Measurements from ENCODE around the gene BICD1. TPM values are rescaled to one million over a fixed set of nuclear protein-coding genes. Genes with fewer than 3 reads are reported as not detected.

Gene BICD1
- total and polyA plus RNA-seq, 2 donors (not counting 3 experiments of a cell fraction or from before 2014, with no cell fraction given), result 12.2 to 51.0 TPM

DNA sequence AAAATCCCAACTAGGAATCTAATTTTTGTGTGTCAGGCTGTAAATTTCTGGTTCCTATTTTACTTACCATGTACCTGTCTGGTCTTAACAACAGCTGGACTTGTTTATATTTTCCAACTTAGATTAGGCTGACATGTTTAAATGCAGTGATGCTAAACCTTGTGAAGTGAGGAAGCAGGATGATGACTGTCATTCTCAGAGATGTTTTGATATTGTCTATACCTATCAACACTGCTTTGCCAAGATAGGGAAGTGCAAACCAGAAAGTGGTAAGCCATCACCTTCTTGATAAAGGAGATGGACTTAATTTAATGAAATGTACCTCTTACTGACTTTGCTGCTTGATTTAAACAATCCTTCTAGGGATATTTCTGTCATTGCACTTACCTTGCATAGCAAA is 2.1 kb downstream of the BICD1 start:
- H3K27me3 ChIP-seq (ENCODE audit: control insufficient read depth in 2 of 2, insufficient read depth in 2 of 2, low read length in 2 of 2), result no peaks in the 10 kb centered on the region
- H3K27ac ChIP-seq (ENCODE audit: insufficient read depth, low read depth, low read length), result no peak overlapping the region
- peaks cover 32% of the 10 kb centered on the region for H3K79me2 ChIP-seq (ENCODE audit: control insufficient read depth, insufficient read depth, low read length)
- H3K4me3 ChIP-seq (replicated peaks in 1 of 3; ENCODE audit: insufficient read depth in 1 of 3, low read depth in 1 of 3, low read length in 3 of 3), result peak overlapping the region in 2 of 3 experiments; percentile 67 to 84
- peak; percentile 58 for FAIRE-seq
- BruUV-seq (replicated peaks), result no TSS peak
- ChIA-PET POLR2A (no interaction called here), CTCF (no interaction called here)
- peak; percentile 21 for DNase-seq (ENCODE audit: low read depth, low spot score)
- H3K9me1 ChIP-seq (replicated peaks; ENCODE audit: control insufficient read depth, extremely low read depth, insufficient read depth, low read length), result no peaks in the 10 kb centered on the region
- H3K4me1 ChIP-seq (ENCODE audit: control insufficient read depth, extremely low read depth, insufficient read depth, low read length), result peaks cover 14% of the 10 kb centered on the region
- peak overlapping the region; percentile 77 for H3K9ac ChIP-seq (replicated peaks; ENCODE audit: extremely low read depth, insufficient read depth, low read length)
- H2AFZ ChIP-seq (ENCODE audit: low read depth, low read length), result no peak overlapping the region
- TF ChIP-seq EZH2 (IDR thresholded peaks at IDR 0.05; ENCODE audit: borderline replicate concordance, low read depth, low read length, severe bottlenecking), result no peak
- TF ChIP-seq, protein P1, sequence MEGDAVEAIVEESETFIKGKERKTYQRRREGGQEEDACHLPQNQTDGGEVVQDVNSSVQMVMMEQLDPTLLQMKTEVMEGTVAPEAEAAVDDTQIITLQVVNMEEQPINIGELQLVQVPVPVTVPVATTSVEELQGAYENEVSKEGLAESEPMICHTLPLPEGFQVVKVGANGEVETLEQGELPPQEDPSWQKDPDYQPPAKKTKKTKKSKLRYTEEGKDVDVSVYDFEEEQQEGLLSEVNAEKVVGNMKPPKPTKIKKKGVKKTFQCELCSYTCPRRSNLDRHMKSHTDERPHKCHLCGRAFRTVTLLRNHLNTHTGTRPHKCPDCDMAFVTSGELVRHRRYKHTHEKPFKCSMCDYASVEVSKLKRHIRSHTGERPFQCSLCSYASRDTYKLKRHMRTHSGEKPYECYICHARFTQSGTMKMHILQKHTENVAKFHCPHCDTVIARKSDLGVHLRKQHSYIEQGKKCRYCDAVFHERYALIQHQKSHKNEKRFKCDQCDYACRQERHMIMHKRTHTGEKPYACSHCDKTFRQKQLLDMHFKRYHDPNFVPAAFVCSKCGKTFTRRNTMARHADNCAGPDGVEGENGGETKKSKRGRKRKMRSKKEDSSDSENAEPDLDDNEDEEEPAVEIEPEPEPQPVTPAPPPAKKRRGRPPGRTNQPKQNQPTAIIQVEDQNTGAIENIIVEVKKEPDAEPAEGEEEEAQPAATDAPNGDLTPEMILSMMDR (IDR thresholded peaks at IDR 0.05; ENCODE audit: extremely low read depth in 1 of 2, insufficient read depth in 1 of 2, low read depth in 1 of 2, low read length in 2 of 2), result no peak
- TF ChIP-seq, protein P2, sequence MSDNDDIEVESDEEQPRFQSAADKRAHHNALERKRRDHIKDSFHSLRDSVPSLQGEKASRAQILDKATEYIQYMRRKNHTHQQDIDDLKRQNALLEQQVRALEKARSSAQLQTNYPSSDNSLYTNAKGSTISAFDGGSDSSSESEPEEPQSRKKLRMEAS (IDR thresholded peaks at IDR 0.05; ENCODE audit: insufficient read depth, insufficient read length), result no peak
- TF ChIP-seq POLR2AphosphoS5 (IDR thresholded peaks at IDR 0.05; ENCODE audit: insufficient read depth, low read depth, low read length), result no peak
- no peak for TF ChIP-seq POLR2A (IDR thresholded peaks at IDR 0.05; ENCODE audit: low read depth, low read length)
- H4K20me1 ChIP-seq (replicated peaks; ENCODE audit: control insufficient read depth, extremely low read depth, insufficient read depth, low read length), result no peaks in the 10 kb centered on the region
- dilution Hi-C loops (cut with MboI; ENCODE audit: extremely low pct_ligation_motif_present, low sequenced_read_pairs) (no loop called here), intact Hi-C loops (cut with micrococcal nuclease) (loop anchor here (5.0 to 10.0 kb wide), 4 partner anchors 56 to 784 kb away; partner anchors contain the start of genes AMN1 and SINHCAF)
- no peaks in the 10 kb centered on the region for H3K36me3 ChIP-seq (ENCODE audit: control insufficient read depth in 2 of 2, extremely low read depth in 1 of 2, insufficient read depth in 2 of 2, low read length in 2 of 2)
- no peaks in the 10 kb centered on the region for H3K9me3 ChIP-seq (replicated peaks; ENCODE audit: control insufficient read depth, insufficient read depth, low read length)
- H3K4me2 ChIP-seq (ENCODE audit: insufficient read depth, low read length), result peak overlapping the region; percentile 73

GRCh38 chr12:32110417-32110816 is 3.8 kb downstream of the BICD1 start:
- Histone ChIP-seq H3K9me3 (replicated peaks; ENCODE audit: control insufficient read depth, insufficient read depth, low read length) (no peaks in the 10 kb centered on the region), H3K4me3 (replicated peaks in 1 of 3; ENCODE audit: insufficient read depth in 1 of 3, low read depth in 1 of 3, low read length in 3 of 3) (no peak overlapping the region), H2AFZ (ENCODE audit: low read depth, low read length) (no peak overlapping the region), H3K79me2 (ENCODE audit: control insufficient read depth, insufficient read depth, low read length) (peaks cover 34% of the 10 kb centered on the region), H3K9ac (replicated peaks; ENCODE audit: extremely low read depth, insufficient read depth, low read length) (no peak overlapping the region), H3K9me1 (replicated peaks; ENCODE audit: control insufficient read depth, extremely low read depth, insufficient read depth, low read length) (no peaks in the 10 kb centered on the region), H3K4me1 (ENCODE audit: control insufficient read depth, extremely low read depth, insufficient read depth, low read length) (peaks cover 23% of the 10 kb centered on the region), H3K27ac (ENCODE audit: insufficient read depth, low read depth, low read length) (no peak overlapping the region), H3K36me3 (ENCODE audit: control insufficient read depth in 2 of 2, extremely low read depth in 1 of 2, insufficient read depth in 2 of 2, low read length in 2 of 2) (no peaks in the 10 kb centered on the region), H3K4me2 (ENCODE audit: insufficient read depth, low read length) (no peak overlapping the region), H4K20me1 (replicated peaks; ENCODE audit: control insufficient read depth, extremely low read depth, insufficient read depth, low read length) (no peaks in the 10 kb centered on the region), H3K27me3 (ENCODE audit: control insufficient read depth in 2 of 2, insufficient read depth in 2 of 2, low read length in 2 of 2) (no peaks in the 10 kb centered on the region)
- BruUV-seq (replicated peaks), result no TSS peak
- intact Hi-C loops (cut with micrococcal nuclease) (loop anchor here (10.0 kb wide), 1 partner anchor 164 kb away; no protein-coding TSS in a partner anchor), dilution Hi-C loops (cut with MboI; ENCODE audit: extremely low pct_ligation_motif_present, low sequenced_read_pairs) (no loop called here)
- FAIRE-seq (no peak), DNase-seq (ENCODE audit: low read depth, low spot score) (no peak)
- POLR2A ChIA-PET, result no interaction called here
- no peak for TF ChIP-seq POLR2A (IDR thresholded peaks at IDR 0.05; ENCODE audit: low read depth, low read length)
- TF ChIP-seq, protein P2 (IDR thresholded peaks at IDR 0.05; ENCODE audit: insufficient read depth, insufficient read length), result no peak
- TF ChIP-seq, protein P1 (IDR thresholded peaks at IDR 0.05; ENCODE audit: extremely low read depth in 1 of 2, insufficient read depth in 1 of 2, low read depth in 1 of 2, low read length in 2 of 2), result no peak
- TF ChIP-seq JUN (IDR thresholded peaks at IDR 0.05; ENCODE audit: borderline replicate concordance, insufficient read depth, insufficient read length, low read depth), result no peak
- no peak for TF ChIP-seq MYC (IDR thresholded peaks at IDR 0.05; ENCODE audit: low read depth, low read length)
- TF ChIP-seq EZH2 (IDR thresholded peaks at IDR 0.05; ENCODE audit: borderline replicate concordance, low read depth, low read length, severe bottlenecking), result no peak
- no peak for TF ChIP-seq POLR2AphosphoS5 (IDR thresholded peaks at IDR 0.05; ENCODE audit: insufficient read depth, low read depth, low read length)
- TF ChIP-seq GATA2 (IDR thresholded peaks at IDR 0.05; ENCODE audit: insufficient read depth, insufficient read length, low read depth, low read length), result no peak
- no peak for TF ChIP-seq FOS (IDR thresholded peaks at IDR 0.05; ENCODE audit: borderline replicate concordance, insufficient read depth, low read length)
- CTCF ChIA-PET, result interaction anchor here (0.9 to 1.3 kb wide), 2 partner anchors 8 to 202 kb away, joined by 3 to 7 read pairs; no protein-coding TSS in a partner anchor
